ENCODE results near the gene DCBLD1.
"Not testable (repeated sequence)": the region's sequence is repeated elsewhere in the genome, so short reads cannot be mapped to it uniquely, and the experiment has no call there.

Gene DCBLD1

GRCh38 chr6:117482240-117483003 lies at the start of gene DCBLD1:
TSS of gene DCBLD1 (plus strand) at chr6:117482674. CDS start at chr6:117482782, 108 bp downstream.
- peak; percentile 81 for DNase-seq

- peak; percentile 99 for DNase-seq
Measured at GRCh38 chr6:117440706-117441525, 41.6 kb upstream of the DCBLD1 start.

GRCh38 chr6:117441824-117442264 lies 40.6 kb upstream of the DCBLD1 start:
- peak; percentile 72 for DNase-seq

GRCh38 chr6:117442313-117442712 lies 40.2 kb upstream of the DCBLD1 start:
- not testable (repeated sequence) for DNase-seq

- peak; percentile 83 for DNase-seq
Measured at GRCh38 chr6:117444600-117444999, 37.9 kb upstream of the DCBLD1 start.

- peak; percentile 65 for DNase-seq
Measured at GRCh38 chr6:117446861-117447260, 35.6 kb upstream of the DCBLD1 start.

GRCh38 chr6:117448011-117448410 lies 34.5 kb upstream of the DCBLD1 start:
- peak; percentile 65 for DNase-seq

GRCh38 chr6:117448732-117449485 lies 33.6 kb upstream of the DCBLD1 start:
- DNase-seq, result peak; percentile 99

- DNase-seq, result peak; percentile 82
Measured at GRCh38 chr6:117449549-117450439, 32.7 kb upstream of the DCBLD1 start.

- DNase-seq, result no peak
Measured at GRCh38 chr6:117451671-117452070, 30.8 kb upstream of the DCBLD1 start.

GRCh38 chr6:117456250-117456649 lies 26.2 kb upstream of the DCBLD1 start:
- DNase-seq, result no peak

GRCh38 chr6:117456998-117457397 lies 25.5 kb upstream of the DCBLD1 start:
- DNase-seq, result no peak

- DNase-seq, result no peak
Measured at GRCh38 chr6:117459204-117459944, 23.1 kb upstream of the DCBLD1 start.

- peak; percentile 78 for DNase-seq
Measured at GRCh38 chr6:117463762-117464665, 18.5 kb upstream of the DCBLD1 start.

- no peak for DNase-seq
Measured at GRCh38 chr6:117464700-117465099, 17.8 kb upstream of the DCBLD1 start.

- no peak for DNase-seq
Measured at GRCh38 chr6:117465691-117466090, 16.8 kb upstream of the DCBLD1 start.

GRCh38 chr6:117467876-117468275 lies 14.6 kb upstream of the DCBLD1 start:
- no peak for DNase-seq

GRCh38 chr6:117468527-117468926 lies 13.9 kb upstream of the DCBLD1 start:
- not testable (repeated sequence) for DNase-seq

GRCh38 chr6:117469356-117469755 lies 13.1 kb upstream of the DCBLD1 start:
- no peak for DNase-seq

GRCh38 chr6:117469791-117470190 lies 12.7 kb upstream of the DCBLD1 start:
- DNase-seq, result no peak
